GM23338 (cell line): ENCODE results near the gene CSTPP1. TPM values are rescaled to one million over a fixed set of nuclear protein-coding genes. Genes with fewer than 3 reads are reported as not detected.

ENCODE experiments used
- ATAC-seq: fragments of 200-7000 bp; cut with Tn5 transposase; 3 replicates; pipeline ENCODE4 v1.9.1; 2020
- DNase-seq: peaks from one replicate; pipeline ENCODE4 v3.0.0-alpha.2; 2015; ENCODE audit warnings: low spot score
- H2AFZ ChIP-seq: fragments of 200-600 bp; sonication (generic); 2 replicates; pipeline ENCODE4 v1.8.0; 2016; ENCODE audit warnings: antibody characterized with exemption, mild to moderate bottlenecking, moderate library complexity
- H3F3A ChIP-seq: fragments of 200-600 bp; sonication (generic); replicated peaks from 2 replicates; pipeline ENCODE4 v1.8.0; 2017; ENCODE audit warnings: antibody characterized with exemption, mixed run types, low read depth
- H3K27ac ChIP-seq: fragments of 200-600 bp; sonication (generic); 2 replicates; pipeline ENCODE4 v1.6.1; 2016; ENCODE audit warnings: low read depth
- H3K27me3 ChIP-seq: fragments of 200-600 bp; sonication (generic); 2 replicates; pipeline ENCODE4 v1.8.0; 2016; ENCODE audit warnings: mild to moderate bottlenecking, mixed run types, moderate library complexity; ENCODE audit not compliant: insufficient read depth
- H3K36me3 ChIP-seq: fragments of 200-600 bp; sonication (generic); 2 replicates; pipeline ENCODE4 v1.8.0; 2016; ENCODE audit warnings: mild to moderate bottlenecking; ENCODE audit not compliant: insufficient read depth
- H3K4me1 ChIP-seq: fragments of 200-600 bp; sonication (generic); 2 replicates; pipeline ENCODE4 v1.8.0; 2016; ENCODE audit warnings: mild to moderate bottlenecking, moderate library complexity; ENCODE audit not compliant: insufficient read depth
- H3K4me2 ChIP-seq: fragments of 200-600 bp; sonication (generic); 2 replicates; pipeline ENCODE4 v1.7.1; 2017; ENCODE audit warnings: mixed run types
- H3K4me3 ChIP-seq: fragments of 200-600 bp; sonication (generic); 2 replicates; pipeline ENCODE4 v1.6.1; 2016; ENCODE audit warnings: mixed run types
- H3K79me2 ChIP-seq: fragments of 200-600 bp; sonication (generic); replicated peaks from 2 replicates; pipeline ENCODE4 v1.8.0; 2017; ENCODE audit warnings: mild to moderate bottlenecking; ENCODE audit not compliant: insufficient read depth
- H3K9me2 ChIP-seq: fragments of 200-600 bp; sonication (generic); 2 replicates; pipeline ENCODE4 v1.8.0; 2017; ENCODE audit not compliant: insufficient read depth
- H4K20me1 ChIP-seq: fragments of 200-600 bp; sonication (generic); replicated peaks from 2 replicates; pipeline ENCODE4 v1.8.0; 2017; ENCODE audit warnings: mild to moderate bottlenecking; ENCODE audit not compliant: insufficient read depth
- H3K27ac Mint-ChIP-seq: 2 replicates; pipeline ENCODE4 v1.8.0; 2020; ENCODE audit warnings: inconsistent platforms, mild to moderate bottlenecking, moderate library complexity, mixed read lengths
- H3K27me3 Mint-ChIP-seq: 3 replicates; pipeline ENCODE4 v1.8.0; 2022; ENCODE audit warnings: low read depth, mild to moderate bottlenecking, moderate library complexity, mixed read lengths, inconsistent platforms; ENCODE audit not compliant: insufficient read depth, poor library complexity
- H3K36me3 Mint-ChIP-seq: 3 replicates; pipeline ENCODE4 v1.8.0; 2021; ENCODE audit warnings: low read depth, mild to moderate bottlenecking, inconsistent platforms, moderate library complexity, mixed read lengths
- H3K4me1 Mint-ChIP-seq: 3 replicates; pipeline ENCODE4 v1.8.0; 2020; ENCODE audit warnings: mild to moderate bottlenecking, inconsistent platforms, mixed read lengths
- H3K4me3 Mint-ChIP-seq: 3 replicates; pipeline ENCODE4 v1.8.0; 2021; ENCODE audit warnings: moderate library complexity, mild to moderate bottlenecking, inconsistent platforms, mixed read lengths
- H3K9me3 Mint-ChIP-seq: 3 replicates; pipeline ENCODE4 v1.8.0; 2020; ENCODE audit warnings: moderate library complexity, mild to moderate bottlenecking, inconsistent platforms, mixed read lengths
- CTCF ChIP-seq, 2 experiments: fragments of 200-600 bp in 1 of 2; sonication (generic) in 1 of 2; conservative IDR thresholded peaks; 2 replicates each; pipeline versions ENCODE4 v1.5.1 to v1.6.1; 2016 to 2017; ENCODE audit warnings: antibody characterized with exemption in 2 of 2, low read depth in 2 of 2, mild to moderate bottlenecking in 2 of 2, moderate library complexity in 1 of 2
- ETS1 ChIP-seq: IDR thresholded peaks from 2 replicates; pipeline ENCODE4 v1.6.1; 2016; ENCODE audit warnings: antibody characterized with exemption
- EZH2 ChIP-seq: fragments of 200-600 bp; sonication (generic); IDR thresholded peaks from one replicate; pipeline ENCODE4 v1.8.0; 2017; ENCODE audit warnings: antibody characterized with exemption, mild to moderate bottlenecking, low read depth; ENCODE audit not compliant: unreplicated experiment
- EZH2phosphoT487 ChIP-seq: fragments of 200-600 bp; sonication (generic); IDR thresholded peaks from one replicate; pipeline ENCODE4 v1.8.1; 2018; ENCODE audit warnings: antibody characterized with exemption; ENCODE audit not compliant: unreplicated experiment
- NANOG ChIP-seq: IDR thresholded peaks from 2 replicates; pipeline ENCODE4 v1.6.1; 2016; ENCODE audit warnings: antibody characterized with exemption, borderline replicate concordance
- POLR2AphosphoS5 ChIP-seq: IDR thresholded peaks from 2 replicates; pipeline ENCODE4 v1.6.1; 2016; ENCODE audit warnings: antibody characterized with exemption, low read depth
- REST ChIP-seq: IDR thresholded peaks from one replicate; pipeline ENCODE4 v1.6.1; 2018; ENCODE audit warnings: antibody characterized with exemption; ENCODE audit not compliant: unreplicated experiment
- ZNF331 ChIP-seq: fragments of 250-450 bp; sonication (Bioruptor Pico); IDR thresholded peaks from 2 replicates; pipeline ENCODE4 v1.5.0; 2020; ENCODE audit warnings: low read depth, mild to moderate bottlenecking, moderate library complexity
- ZNF462 ChIP-seq: fragments of 250-450 bp; sonication (Bioruptor Pico); IDR thresholded peaks from 2 replicates; pipeline ENCODE4 v1.5.0; 2020; ENCODE audit warnings: mild to moderate bottlenecking, moderate library complexity
- polyA plus RNA-seq: library from polyadenylated mRNA; unstranded; fragments of >200 nt; fragmentation: Nextera tagmentation; extraction: Ambion mirVana; gene quantifications from 2 replicates; pipeline ENCODE4 v1.2.1, GENCODE V29; 2016
- total RNA-seq: library from RNA; depleted of rRNA; stranded (reverse); fragments of >200 nt; shearing (Covaris generic); gene quantifications from 2 replicates; pipeline ENCODE4 v1.2.3, GENCODE V29; 2014

CSTPP1 gene
- total and polyA plus RNA-seq, 2 experiments from 2014 or later: 23.5 to 42.6 TPM

GRCh38 chr11:47175746-47176327 is 239.3 kb downstream of the CSTPP1 start:
- peak overlapping the region; percentile 95 for H3K4me3 Mint-ChIP-seq
- no peaks in the 10 kb centered on the region for H3K9me3 Mint-ChIP-seq
- DNase-seq: no peak

More at GRCh38 chr11:47175746-47176327, 239.3 kb downstream of the CSTPP1 start:
- Mint-ChIP-seq H3K27ac (peak overlapping the region; percentile 99), H3K36me3 (peaks cover 42% of the 10 kb centered on the region), H3K4me1 (peaks cover 19% of the 10 kb centered on the region), H3K27me3 (peaks cover 21% of the 10 kb centered on the region)
- ATAC-seq: no peak
- H3K27ac ChIP-seq: peak overlapping the region; percentile 96
- no peak overlapping the region for H2AFZ ChIP-seq
- H4K20me1 ChIP-seq: peaks cover 7% of the 10 kb centered on the region; the same call in 1 of the 2 replicates
- no peaks in the 10 kb centered on the region for H3K27me3 ChIP-seq
- H3K9me2 ChIP-seq: no peaks in the 10 kb centered on the region
- no peak for TF ChIP-seq CTCF (conservative IDR thresholded peaks at IDR 0.05; ENCODE audit: low read depth in 2 of 2)
- no peak for TF ChIP-seq ZNF462 (CRISPR knock-in tag)
- TF ChIP-seq EZH2phosphoT487: no peak
- TF ChIP-seq NANOG: no peak
- TF ChIP-seq REST: no peak
- TF ChIP-seq ETS1: no peak
- TF ChIP-seq ZNF331 (CRISPR knock-in tag): no peak
- no peak for TF ChIP-seq EZH2
- TF ChIP-seq POLR2AphosphoS5: no peak
- peak overlapping the region; percentile 100 for H3K4me3 ChIP-seq
- peaks cover 18% of the 10 kb centered on the region for H3F3A ChIP-seq
- peaks cover 5% of the 10 kb centered on the region; the same call in 1 of the 2 replicates for H3K4me1 ChIP-seq
- peaks cover 49% of the 10 kb centered on the region for H3K79me2 ChIP-seq
- H3K36me3 ChIP-seq: peaks cover 9% of the 10 kb centered on the region; the same call in 1 of the 2 replicates
- peak overlapping the region; percentile 100 for H3K4me2 ChIP-seq
